Loucy (cell line): ENCODE measurements around the gene SERTAD1.
"Not testable (repeated sequence)": the region's sequence is repeated elsewhere in the genome, so short reads cannot be mapped to it uniquely, and the experiment has no call there.

ENCODE experiments used
- CTCF ChIP-seq: fragments of 200-600 bp; sonication (generic); conservative IDR thresholded peaks from 2 replicates; pipeline ENCODE4 v1.5.1; 2014; ENCODE audit warnings: mild to moderate bottlenecking, antibody characterized with exemption, low read length
- EZH2phosphoT487 ChIP-seq: fragments of 200-600 bp; IDR thresholded peaks from 2 replicates; pipeline ENCODE4 v1.6.1; 2018; ENCODE audit warnings: antibody characterized with exemption, mild to moderate bottlenecking, moderate library complexity, borderline replicate concordance

GRCh38 chr19:40408598-40408925 lies 17.2 kb downstream of the SERTAD1 start:
- not testable (repeated sequence) for TF ChIP-seq CTCF, EZH2phosphoT487
